NOMO-1 treated with dmso at 0.1 percent for 144 hours (cell line): ENCODE data around the gene AKAP1.

Source experiments
- DNase-seq: peaks from one replicate; lab custom pipeline; 2025; ENCODE audit not compliant: unreplicated experiment; lab: John Stamatoyannopoulos, UW

The AKAP1 gene

GRCh38 chr17:57106107-57106835 lies 21.2 kb downstream of the AKAP1 start:
- DNase-seq: no peak

- no peak for DNase-seq
Measured at GRCh38 chr17:57106836-57107497, 21.9 kb downstream of the AKAP1 start.

GRCh38 chr17:57107498-57108101 lies 22.6 kb downstream of the AKAP1 start:
- DNase-seq: no peak

GRCh38 chr17:57108671-57109392 lies 23.8 kb downstream of the AKAP1 start:
- DNase-seq: no peak

- DNase-seq: no peak
Measured at GRCh38 chr17:57109393-57110151, 24.5 kb downstream of the AKAP1 start.

GRCh38 chr17:57110152-57110542 lies 25.1 kb downstream of the AKAP1 start:
- DNase-seq: no peak

- no peak for DNase-seq
Measured at GRCh38 chr17:57110579-57111325, 25.7 kb downstream of the AKAP1 start.

GRCh38 chr17:57111386-57111785 lies 26.3 kb downstream of the AKAP1 start:
- DNase-seq: no peak

GRCh38 chr17:57113011-57113410 lies 28.0 kb downstream of the AKAP1 start:
- no peak for DNase-seq

GRCh38 chr17:57113656-57114055 lies 28.6 kb downstream of the AKAP1 start:
- DNase-seq: no peak

- DNase-seq: no peak
Measured at GRCh38 chr17:57114085-57114673, 29.1 kb downstream of the AKAP1 start.

GRCh38 chr17:57115377-57115776 lies 30.3 kb downstream of the AKAP1 start:
- DNase-seq: no peak

GRCh38 chr17:57115916-57116315 lies 30.9 kb downstream of the AKAP1 start:
- no peak for DNase-seq

GRCh38 chr17:57117798-57118197 lies 32.8 kb downstream of the AKAP1 start:
- DNase-seq: no peak

- DNase-seq: no peak
Measured at GRCh38 chr17:57120814-57121213, 35.8 kb downstream of the AKAP1 start.

- no peak for DNase-seq
Measured at GRCh38 chr17:57121308-57122042, 36.4 kb downstream of the AKAP1 start.

- no peak for DNase-seq
Measured at GRCh38 chr17:57124053-57124452, 39.0 kb downstream of the AKAP1 start.

- DNase-seq: no peak
Measured at GRCh38 chr17:57125406-57125805, 40.4 kb downstream of the AKAP1 start.

- DNase-seq: no peak
Measured at GRCh38 chr17:57125866-57126265, 40.8 kb downstream of the AKAP1 start.
